Loucy (cell line): Measurements from ENCODE around the gene TUBA8.

Source experiments
- H2AFZ ChIP-seq: fragments of 200-600 bp; sonication (generic); 2 replicates; pipeline ENCODE4 v1.6.0; 2016; ENCODE audit warnings: antibody characterized with exemption, mild to moderate bottlenecking, low read length, moderate library complexity
- H3F3A ChIP-seq: fragments of 200-600 bp; 2 replicates; pipeline ENCODE4 v1.6.0; 2016; ENCODE audit warnings: antibody characterized with exemption, low read depth, mild to moderate bottlenecking
- H3K27me3 ChIP-seq: fragments of 200-600 bp; sonication (generic); 2 replicates; pipeline ENCODE4 v1.6.1; 2014; ENCODE audit warnings: low read length, mild to moderate bottlenecking; ENCODE audit not compliant: insufficient read depth, poor library complexity, severe bottlenecking
- H3K36me3 ChIP-seq: fragments of 200-600 bp; sonication (generic); 2 replicates; pipeline ENCODE4 v1.6.1; 2016; ENCODE audit warnings: low read length; ENCODE audit not compliant: insufficient read depth
- H3K4me1 ChIP-seq: fragments of 200-600 bp; sonication (generic); 2 replicates; pipeline ENCODE4 v1.5.1; 2014; ENCODE audit warnings: low read length, mild to moderate bottlenecking; ENCODE audit not compliant: insufficient read depth, poor library complexity, severe bottlenecking
- H3K4me2 ChIP-seq: fragments of 200-600 bp; sonication (generic); 2 replicates; pipeline ENCODE4 v1.6.0; 2014; ENCODE audit warnings: antibody characterized with exemption, low read length, low read depth, mild to moderate bottlenecking; ENCODE audit not compliant: poor library complexity, severe bottlenecking
- H3K4me3 ChIP-seq: fragments of 200-600 bp; sonication (generic); 2 replicates; pipeline ENCODE4 v1.5.1; 2014; ENCODE audit warnings: low read length, mild to moderate bottlenecking, mixed read lengths; ENCODE audit not compliant: poor library complexity, severe bottlenecking
- H3K79me2 ChIP-seq: fragments of 200-600 bp; sonication (generic); 2 replicates; pipeline ENCODE4 v1.6.1; 2014; ENCODE audit warnings: low read length; ENCODE audit not compliant: insufficient read depth
- H3K9ac ChIP-seq: fragments of 200-600 bp; sonication (generic); 2 replicates; pipeline ENCODE4 v1.6.0; 2014; ENCODE audit warnings: mild to moderate bottlenecking, low read depth, low read length, moderate library complexity; ENCODE audit not compliant: poor library complexity, severe bottlenecking
- H3K9me2 ChIP-seq: fragments of 200-600 bp; sonication (generic); replicated peaks from 2 replicates; pipeline ENCODE4 v1.6.1; 2016; ENCODE audit warnings: low read depth, low read length, mixed read lengths
- H3K9me3 ChIP-seq: fragments of 200-600 bp; sonication (generic); 2 replicates; pipeline ENCODE4 v1.6.1; 2014; ENCODE audit warnings: mild to moderate bottlenecking, antibody characterized with exemption, low read length, low read depth; ENCODE audit not compliant: insufficient read depth
- H4K20me1 ChIP-seq: fragments of 200-600 bp; sonication (generic); 2 replicates; pipeline ENCODE4 v1.6.0; 2014; ENCODE audit warnings: antibody characterized with exemption, low read length, mild to moderate bottlenecking; ENCODE audit not compliant: insufficient read depth, poor library complexity, severe bottlenecking
- EZH2phosphoT487 ChIP-seq: fragments of 200-600 bp; IDR thresholded peaks from 2 replicates; pipeline ENCODE4 v1.6.1; 2018; ENCODE audit warnings: antibody characterized with exemption, mild to moderate bottlenecking, moderate library complexity, borderline replicate concordance
- TF ChIP-seq, protein P1 (sequence below): fragments of 200-600 bp; sonication (generic); conservative IDR thresholded peaks from 2 replicates; pipeline ENCODE4 v1.5.1; 2014; ENCODE audit warnings: mild to moderate bottlenecking, antibody characterized with exemption, low read length

TUBA8 gene

GRCh38 chr22:18130018-18130417 is 19.4 kb downstream of the TUBA8 start:
- Histone ChIP-seq H3K9me3 (no peaks in the 10 kb centered on the region), H3F3A (no peaks in the 10 kb centered on the region), H3K79me2 (peaks cover 10% of the 10 kb centered on the region; the same call in 1 of the 2 replicates), H3K9ac (no peak overlapping the region), H3K4me1 (no peaks in the 10 kb centered on the region), H3K4me3 (no peak overlapping the region), H2AFZ (no peak overlapping the region), H3K4me2 (no peak overlapping the region), H3K27me3 (no peaks in the 10 kb centered on the region), H4K20me1 (no peaks in the 10 kb centered on the region), H3K9me2 (no peaks in the 10 kb centered on the region), H3K36me3 (peaks cover 40% of the 10 kb centered on the region; the same call in 1 of the 2 replicates)
- TF ChIP-seq, protein P1, sequence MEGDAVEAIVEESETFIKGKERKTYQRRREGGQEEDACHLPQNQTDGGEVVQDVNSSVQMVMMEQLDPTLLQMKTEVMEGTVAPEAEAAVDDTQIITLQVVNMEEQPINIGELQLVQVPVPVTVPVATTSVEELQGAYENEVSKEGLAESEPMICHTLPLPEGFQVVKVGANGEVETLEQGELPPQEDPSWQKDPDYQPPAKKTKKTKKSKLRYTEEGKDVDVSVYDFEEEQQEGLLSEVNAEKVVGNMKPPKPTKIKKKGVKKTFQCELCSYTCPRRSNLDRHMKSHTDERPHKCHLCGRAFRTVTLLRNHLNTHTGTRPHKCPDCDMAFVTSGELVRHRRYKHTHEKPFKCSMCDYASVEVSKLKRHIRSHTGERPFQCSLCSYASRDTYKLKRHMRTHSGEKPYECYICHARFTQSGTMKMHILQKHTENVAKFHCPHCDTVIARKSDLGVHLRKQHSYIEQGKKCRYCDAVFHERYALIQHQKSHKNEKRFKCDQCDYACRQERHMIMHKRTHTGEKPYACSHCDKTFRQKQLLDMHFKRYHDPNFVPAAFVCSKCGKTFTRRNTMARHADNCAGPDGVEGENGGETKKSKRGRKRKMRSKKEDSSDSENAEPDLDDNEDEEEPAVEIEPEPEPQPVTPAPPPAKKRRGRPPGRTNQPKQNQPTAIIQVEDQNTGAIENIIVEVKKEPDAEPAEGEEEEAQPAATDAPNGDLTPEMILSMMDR, result no peak
- no peak for TF ChIP-seq EZH2phosphoT487

- H3K4me3 ChIP-seq, result no peak overlapping the region
- H3F3A ChIP-seq, result no peaks in the 10 kb centered on the region
- H3K4me1 ChIP-seq, result no peaks in the 10 kb centered on the region
- H3K36me3 ChIP-seq, result peaks cover 40% of the 10 kb centered on the region; the same call in 1 of the 2 replicates
- no peak overlapping the region for H2AFZ ChIP-seq
- H3K9me3 ChIP-seq, result no peaks in the 10 kb centered on the region
- no peaks in the 10 kb centered on the region for H3K27me3 ChIP-seq
- no peaks in the 10 kb centered on the region for H4K20me1 ChIP-seq
- TF ChIP-seq, protein P1, result no peak
- TF ChIP-seq EZH2phosphoT487, result no peak
- H3K79me2 ChIP-seq, result peaks cover 10% of the 10 kb centered on the region; the same call in 1 of the 2 replicates
- H3K9me2 ChIP-seq, result no peaks in the 10 kb centered on the region
- no peak overlapping the region for H3K9ac ChIP-seq
- no peak overlapping the region for H3K4me2 ChIP-seq
Measured at GRCh38 chr22:18130699-18131429, 20.3 kb downstream of the TUBA8 start.

GRCh38 chr22:18133452-18133851 is 22.8 kb downstream of the TUBA8 start:
- H3F3A ChIP-seq, result no peaks in the 10 kb centered on the region
- TF ChIP-seq EZH2phosphoT487, result no peak
- TF ChIP-seq, protein P1, result no peak
- H3K9me2 ChIP-seq, result no peaks in the 10 kb centered on the region
- no peak overlapping the region for H3K4me2 ChIP-seq
- H3K4me3 ChIP-seq, result no peak overlapping the region
- peaks cover 28% of the 10 kb centered on the region; the same call in 1 of the 2 replicates for H3K36me3 ChIP-seq
- H3K9me3 ChIP-seq, result no peaks in the 10 kb centered on the region
- no peaks in the 10 kb centered on the region for H3K4me1 ChIP-seq
- H3K27me3 ChIP-seq, result no peaks in the 10 kb centered on the region
- H3K9ac ChIP-seq, result no peak overlapping the region
- H4K20me1 ChIP-seq, result no peaks in the 10 kb centered on the region
- H3K79me2 ChIP-seq, result peaks cover 4% of the 10 kb centered on the region; the same call in 1 of the 2 replicates
- H2AFZ ChIP-seq, result no peak overlapping the region
